Measurements from ENCODE around the gene GAMT. TPM values are rescaled to one million over a fixed set of nuclear protein-coding genes. Genes with fewer than 3 reads are reported as not detected.
"Not testable (repeated sequence)": the region's sequence is repeated elsewhere in the genome, so short reads cannot be mapped to it uniquely, and the experiment has no call there.

GAMT gene
- 10 to 100 TPM; 24.4 to 44.5 (median 40.2) TPM for polyA plus RNA-seq (ENCODE audit: insufficient read length in 4 of 4)

DNA sequence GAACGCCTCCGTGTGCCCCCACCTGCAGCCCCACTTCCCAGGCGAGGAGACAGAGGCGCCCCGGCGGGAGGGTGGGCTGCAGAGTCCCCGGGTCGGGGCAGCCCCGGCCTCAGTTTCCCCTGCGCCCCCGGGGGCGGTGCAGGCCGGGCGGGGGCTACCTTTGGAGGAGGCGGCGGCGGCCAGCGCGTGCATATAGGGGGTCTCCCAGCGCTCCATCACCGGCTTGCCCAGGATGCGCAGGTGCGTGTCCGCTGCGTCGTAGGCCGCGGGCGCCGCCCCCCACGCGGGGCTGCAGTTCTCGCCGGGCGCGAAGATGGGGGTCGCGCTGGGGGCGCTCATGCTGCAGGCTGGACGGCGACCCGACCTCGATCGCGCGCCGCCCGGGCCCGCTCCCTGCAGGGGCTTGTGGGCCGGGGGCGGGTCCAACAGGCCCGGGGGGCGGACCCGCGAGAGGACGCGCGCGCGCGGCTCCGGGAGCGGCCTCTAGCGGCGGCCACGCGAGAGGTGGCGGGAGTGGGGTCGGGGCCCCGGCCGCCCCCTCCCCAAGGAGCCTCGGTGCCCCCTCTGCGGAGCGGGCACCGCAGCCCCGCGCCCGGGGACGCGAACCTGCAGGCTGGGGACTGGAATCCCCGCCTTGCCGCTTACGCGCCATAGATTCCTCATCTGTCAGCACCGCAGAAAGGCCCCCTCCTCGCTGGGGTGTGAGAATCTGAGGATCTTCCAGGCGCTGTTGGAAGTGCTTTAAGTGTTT, at the start of gene GAMT:
TSS of gene GAMT (minus strand) at position 405 of the 751 bp plus-strand sequence. CDS start at position 339, 66 bp downstream.
- no peak for DNase-seq (ENCODE audit: low read depth in 4 of 4, low spot score in 2 of 4)

GRCh38 chr19:1449467-1450442, 48.4 kb upstream of the GAMT start, which contains the start of gene APC2:
Gene APC2 (plus strand): TSS chr19:1450121. CDS start chr19:1453002, 2,881 bp downstream.
- no peak for DNase-seq (ENCODE audit: low read depth in 4 of 4, low spot score in 2 of 4)

DNA sequence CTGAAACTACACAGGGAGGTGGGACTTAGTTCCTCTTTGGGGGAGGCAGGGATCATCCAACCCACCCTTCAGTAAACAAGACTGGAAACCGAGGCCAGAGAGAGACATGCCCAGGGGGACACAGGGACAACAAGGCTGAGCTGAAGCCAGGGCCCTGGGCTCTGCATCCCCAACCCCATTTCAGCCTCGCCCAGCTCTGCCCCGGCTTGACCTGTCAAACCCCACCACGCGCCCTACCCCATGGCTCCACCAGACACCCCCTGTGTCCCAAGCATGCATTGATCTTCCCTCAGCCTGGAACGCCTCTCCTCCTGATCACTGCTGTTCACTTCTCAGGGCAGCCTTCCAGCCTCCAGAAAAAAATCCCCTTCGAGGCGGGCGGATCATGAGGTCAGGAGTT, 46.6 kb upstream of the GAMT start:
- DNase-seq (ENCODE audit: low read depth in 4 of 4, low spot score in 2 of 4), result no peak

- no peak for DNase-seq (ENCODE audit: low read depth in 4 of 4, low spot score in 2 of 4)
Measured at GRCh38 chr19:1447504-1447903, 46.2 kb upstream of the GAMT start.

GRCh38 chr19:1446713-1447481, 45.6 kb upstream of the GAMT start:
- no peak for DNase-seq (ENCODE audit: low read depth in 4 of 4, low spot score in 2 of 4)

GRCh38 chr19:1445932-1446712, 44.8 kb upstream of the GAMT start:
- DNase-seq (ENCODE audit: low read depth in 4 of 4, low spot score in 2 of 4), result no peak

DNA sequence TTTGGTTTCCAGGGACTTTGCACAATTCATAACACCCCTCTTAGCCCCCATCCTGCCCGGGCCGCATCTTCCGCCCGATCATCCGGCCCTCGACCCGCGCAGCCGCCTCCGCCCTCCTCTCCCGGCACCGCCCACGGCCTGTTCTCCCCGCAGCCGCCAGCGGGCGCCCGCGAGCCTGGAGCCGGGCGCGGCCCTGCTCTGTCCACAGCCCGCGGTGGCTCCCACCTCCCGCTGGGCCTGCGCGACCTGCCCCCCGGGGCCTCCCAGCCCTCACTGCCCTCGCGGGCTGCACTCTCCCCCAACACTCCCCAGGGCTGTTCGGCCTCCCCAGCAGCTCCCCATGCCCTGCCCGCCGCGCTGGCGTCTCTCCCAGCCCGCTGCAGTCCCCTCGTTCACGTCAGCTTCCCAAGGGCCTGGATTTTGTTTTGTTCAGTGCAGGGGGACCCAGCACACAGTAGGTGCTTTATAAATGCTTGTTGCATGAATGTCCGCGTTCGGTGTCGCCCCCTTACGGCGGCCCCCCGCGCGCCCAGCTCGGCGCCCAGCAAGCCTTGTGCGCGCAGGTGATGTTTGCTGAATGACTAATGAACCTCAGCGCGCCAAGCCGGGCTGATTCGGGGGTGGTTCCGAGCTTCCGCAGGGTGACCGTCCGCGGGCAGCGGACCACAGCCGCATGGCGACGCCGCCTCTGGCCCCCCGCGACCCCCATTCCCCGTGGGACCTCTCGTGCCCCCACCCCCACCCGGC, 44.0 kb upstream of the GAMT start:
- no peak for DNase-seq (ENCODE audit: low read depth in 4 of 4, low spot score in 2 of 4)

GRCh38 chr19:1441677-1442438, 40.5 kb upstream of the GAMT start:
- no peak for DNase-seq (ENCODE audit: low read depth in 4 of 4, low spot score in 2 of 4)

GRCh38 chr19:1441022-1441426, 39.7 kb upstream of the GAMT start:
- no peak for DNase-seq (ENCODE audit: low read depth in 4 of 4, low spot score in 2 of 4)

DNA sequence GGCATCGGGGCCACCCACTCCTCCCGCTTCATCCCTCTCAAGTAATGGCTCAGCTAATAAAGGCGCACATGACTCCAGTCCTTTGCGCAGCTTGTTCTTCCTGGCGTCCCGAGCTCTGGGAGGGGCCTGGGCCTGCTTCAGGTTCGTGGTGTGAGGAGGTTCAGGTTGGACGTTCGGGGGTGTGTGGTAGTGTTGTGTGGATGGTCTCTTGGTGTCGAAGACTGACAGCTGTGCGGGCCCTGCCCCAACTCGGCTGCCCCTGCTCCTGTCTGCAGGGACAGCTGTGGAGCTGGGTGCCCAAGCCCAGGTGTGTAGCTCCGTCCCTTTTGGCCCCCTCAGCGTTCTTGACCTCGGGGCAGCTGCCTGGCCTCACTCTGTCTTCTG, 39.1 kb upstream of the GAMT start:
- DNase-seq (ENCODE audit: low read depth in 4 of 4, low spot score in 2 of 4), result no peak

DNA sequence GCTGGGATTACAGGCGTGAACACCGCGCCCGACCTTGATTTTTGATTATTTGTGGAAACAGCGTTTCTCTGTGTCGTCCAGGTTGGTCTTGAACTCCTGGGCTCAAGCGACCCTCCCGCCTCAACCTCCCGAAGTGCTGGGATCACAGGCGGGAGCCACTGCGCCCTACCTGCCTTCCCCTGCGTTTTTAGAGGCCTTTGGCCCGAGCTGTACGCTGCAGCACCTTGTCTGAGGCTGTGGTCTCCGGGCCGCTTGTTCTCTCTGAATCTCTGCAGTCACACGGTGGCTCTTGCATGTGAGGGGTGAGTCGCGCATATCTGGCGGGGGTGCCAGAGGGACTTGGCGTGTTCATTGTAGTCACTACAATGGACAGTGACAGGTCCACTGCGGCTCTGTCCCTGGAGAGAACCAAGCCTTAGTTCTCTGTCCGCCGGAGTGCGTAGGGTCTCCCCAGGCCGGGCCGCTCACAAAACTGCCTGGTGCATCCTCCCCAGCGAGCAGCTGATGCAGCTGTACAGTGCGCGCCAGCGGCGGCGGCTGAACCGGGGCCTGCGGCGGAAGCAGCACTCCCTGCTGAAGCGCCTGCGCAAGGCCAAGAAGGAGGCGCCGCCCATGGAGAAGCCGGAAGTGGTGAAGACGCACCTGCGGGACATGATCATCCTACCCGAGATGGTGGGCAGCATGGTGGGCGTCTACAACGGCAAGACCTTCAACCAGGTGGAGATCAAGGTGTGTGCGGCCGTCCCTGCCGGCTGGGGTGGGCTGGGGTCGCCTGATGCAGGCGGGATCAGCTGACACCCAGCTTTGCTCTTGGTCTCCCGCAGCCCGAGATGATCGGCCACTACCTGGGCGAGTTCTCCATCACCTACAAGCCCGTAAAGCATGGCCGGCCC, 38.4 kb upstream of the GAMT start:
- DNase-seq (ENCODE audit: low read depth in 4 of 4, low spot score in 2 of 4), result not testable (repeated sequence)

- DNase-seq (ENCODE audit: low read depth in 4 of 4, low spot score in 2 of 4), result no peak
Measured at GRCh38 chr19:1438933-1439354, 37.6 kb upstream of the GAMT start.

DNA sequence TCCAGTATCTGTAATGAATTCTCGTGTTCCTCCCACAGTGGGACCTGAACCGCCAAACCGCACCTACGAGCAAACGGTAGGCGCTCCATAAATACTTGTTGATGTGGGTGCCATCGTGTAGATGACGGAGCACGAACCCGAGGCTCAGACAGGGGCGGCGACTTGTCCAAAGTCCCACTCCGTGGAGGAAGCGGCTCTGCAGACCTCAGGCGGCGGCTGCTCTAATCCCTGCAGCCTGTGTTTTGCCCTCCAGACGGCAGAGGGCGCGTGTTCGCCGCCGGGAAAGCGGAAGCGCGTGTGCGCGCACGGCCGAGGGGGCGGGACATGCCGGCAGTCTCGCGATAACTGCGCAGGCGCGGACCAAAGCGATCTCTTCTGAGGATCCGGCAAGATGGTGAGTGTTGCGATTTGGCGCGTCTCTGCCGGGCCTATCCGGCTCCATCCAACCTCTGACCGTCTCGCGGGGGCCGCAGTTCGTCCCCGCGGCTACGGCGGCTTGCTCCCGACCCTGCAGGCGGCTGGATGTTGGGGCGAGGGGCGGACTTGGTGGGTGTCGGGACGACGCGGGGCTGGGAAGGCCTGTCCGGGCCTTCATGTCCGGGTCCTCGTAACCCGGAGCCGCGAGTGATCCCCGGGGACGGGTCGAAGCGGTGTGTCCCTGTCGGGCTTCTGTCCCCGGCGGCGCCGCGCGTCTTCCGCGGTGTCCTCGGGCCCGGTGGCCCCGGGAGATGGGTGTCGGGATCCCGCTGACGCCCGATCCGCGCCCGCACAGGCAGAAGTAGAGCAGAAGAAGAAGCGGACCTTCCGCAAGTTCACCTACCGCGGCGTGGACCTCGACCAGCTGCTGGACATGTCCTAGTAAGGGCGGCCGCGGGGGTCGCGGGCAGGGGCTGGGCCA, 36.9 kb upstream of the GAMT start, which contains the start of gene RPS15:
TSS of gene RPS15 (plus strand) at position 362 of the 898 bp plus-strand sequence. CDS start at position 392, 30 bp downstream.
- peak; percentile 88 to 95 (median 93) for DNase-seq (ENCODE audit: low read depth in 4 of 4, low spot score in 2 of 4)

GRCh38 chr19:1437609-1438008, 36.3 kb upstream of the GAMT start:
- DNase-seq (ENCODE audit: low read depth in 4 of 4, low spot score in 2 of 4), result no peak

DNA sequence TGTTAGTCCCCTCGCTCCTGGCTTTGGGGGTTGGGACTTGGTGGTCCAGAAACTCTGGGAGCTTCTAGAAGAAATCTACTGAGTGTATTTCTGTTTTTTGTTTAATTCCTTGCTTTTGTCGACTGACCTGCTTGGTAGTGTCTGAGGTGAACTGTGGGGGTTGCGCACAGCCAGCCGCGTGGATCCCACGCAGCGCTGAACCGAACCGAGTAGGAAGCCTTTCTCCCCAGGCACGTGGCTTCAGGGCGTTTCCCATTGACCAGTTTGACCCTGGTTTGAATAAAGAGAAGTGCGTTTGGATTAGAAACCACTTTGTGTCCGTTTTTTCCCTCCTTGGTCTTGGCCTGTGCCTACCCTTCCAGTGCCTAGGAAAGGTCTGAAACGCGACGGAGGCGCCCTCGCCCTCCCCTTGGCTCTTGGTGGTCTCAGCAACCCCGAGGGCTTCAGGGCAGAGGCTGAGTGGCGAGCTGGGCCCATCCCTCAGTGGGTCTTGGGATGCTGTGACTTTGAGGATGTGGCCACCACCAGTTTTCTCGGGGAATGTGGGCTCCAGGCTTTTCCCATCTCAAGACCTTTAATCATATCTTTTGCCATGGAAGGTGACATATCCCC, 34.1 kb upstream of the GAMT start:
- no peak for DNase-seq (ENCODE audit: low read depth in 4 of 4, low spot score in 2 of 4)

- no peak for DNase-seq (ENCODE audit: low read depth in 4 of 4, low spot score in 2 of 4)
Measured at GRCh38 chr19:1434577-1435060, 33.3 kb upstream of the GAMT start.
